GM10266 (cell line): ENCODE data around the gene DZANK1.
"Not testable (repeated sequence)": the region's sequence is repeated elsewhere in the genome, so short reads cannot be mapped to it uniquely, and the experiment has no call there.

Experiments
- DNase-seq: peaks from one replicate; pipeline ENCODE4 v3.0.0; 2012; ENCODE audit errors: extremely low spot score
- CTCF ChIP-seq: IDR thresholded peaks from 2 replicates; pipeline ENCODE4 v1.5.1; 2012; ENCODE audit warnings: mild to moderate bottlenecking, low read depth; ENCODE audit not compliant: control insufficient read depth, insufficient read depth; ENCODE audit errors: missing control alignments

DZANK1 gene

GRCh38 chr20:18506744-18507143 lies 39.9 kb upstream of the DZANK1 start:
- no peak for TF ChIP-seq CTCF
- DNase-seq: no peak

GRCh38 chr20:18504479-18505060 lies 37.7 kb upstream of the DZANK1 start:
- DNase-seq: no peak
- TF ChIP-seq CTCF: no peak

GRCh38 chr20:18501672-18502071 lies 34.8 kb upstream of the DZANK1 start:
- not testable (repeated sequence) for DNase-seq

GRCh38 chr20:18497603-18498002 lies 30.8 kb upstream of the DZANK1 start:
- no peak for TF ChIP-seq CTCF
- no peak for DNase-seq

GRCh38 chr20:18496740-18497592 lies 30.1 kb upstream of the DZANK1 start, which contains the start of gene RBBP9:
Gene RBBP9, minus strand, starts transcription at chr20:18497225. Its CDS starts 58 bp downstream, at chr20:18497167.
- peak; percentile 78 for DNase-seq
- TF ChIP-seq CTCF: no peak

- DNase-seq: no peak
- no peak for TF ChIP-seq CTCF
Measured at GRCh38 chr20:18496042-18496441, 29.2 kb upstream of the DZANK1 start.

- no peak for TF ChIP-seq CTCF
- no peak for DNase-seq
Measured at GRCh38 chr20:18488301-18488700, 21.5 kb upstream of the DZANK1 start.
